Measurements from ENCODE around the gene IL16.

- TF ChIP-seq CTCF (IDR thresholded peaks at IDR 0.05) (no peak), POLR2A (IDR thresholded peaks at IDR 0.05) (no peak)
These were observed 100.0 kb downstream of the IL16 start for GRCh38 chr15:81296673-81297072.

All from breast epithelium (tissue), 3 donors.